ENCODE data around the gene SENP1. TPM values are rescaled to one million over a fixed set of nuclear protein-coding genes. Genes with fewer than 3 reads are reported as not detected.

Gene SENP1
- total RNA-seq, 1 donor from 2014 or later, result 38.4 TPM

DNA sequence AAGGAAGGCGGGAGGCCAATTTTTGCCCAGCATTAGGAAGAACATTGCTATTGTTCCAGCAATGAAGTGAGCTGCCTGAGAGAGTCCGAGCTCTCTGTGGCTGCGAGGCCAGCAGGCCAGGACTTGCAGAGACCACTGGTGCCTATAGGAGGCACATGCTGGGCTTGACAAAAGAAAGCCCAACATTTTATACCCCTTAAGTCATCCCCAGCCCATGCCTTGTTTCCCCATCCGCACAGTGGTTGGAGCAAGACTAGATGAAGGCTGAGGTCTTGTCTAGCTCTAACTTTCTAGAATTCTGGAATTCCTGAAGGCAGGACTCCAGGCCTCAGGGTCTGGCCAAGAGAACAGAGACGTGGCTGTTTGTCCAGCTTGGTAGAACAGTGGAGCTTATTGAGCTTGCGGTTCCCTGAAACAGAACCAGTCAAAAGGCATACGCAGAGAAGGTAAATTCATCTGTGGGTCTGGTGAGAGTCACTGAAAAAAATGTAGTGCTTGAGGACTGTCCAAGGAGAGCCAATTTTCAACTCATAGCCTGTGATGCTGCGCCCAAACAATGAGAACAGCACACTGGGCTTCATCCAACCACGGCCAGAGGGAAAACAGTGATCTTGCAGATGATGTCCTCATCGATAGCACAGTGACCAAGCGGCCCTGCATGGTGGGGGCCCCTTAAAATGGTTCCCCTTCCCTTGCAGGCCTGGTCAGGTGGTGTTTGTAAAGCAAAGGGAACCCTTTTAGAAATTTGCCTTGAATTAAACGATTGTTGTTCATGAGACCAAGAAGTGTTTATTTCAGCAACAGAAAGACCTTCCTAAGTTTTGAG lies 74.5 kb downstream of the SENP1 start:
- no peaks in the 10 kb centered on the region for H3K36me3 Mint-ChIP-seq (ENCODE audit: insufficient read depth)
- TF ChIP-seq, protein P1, sequence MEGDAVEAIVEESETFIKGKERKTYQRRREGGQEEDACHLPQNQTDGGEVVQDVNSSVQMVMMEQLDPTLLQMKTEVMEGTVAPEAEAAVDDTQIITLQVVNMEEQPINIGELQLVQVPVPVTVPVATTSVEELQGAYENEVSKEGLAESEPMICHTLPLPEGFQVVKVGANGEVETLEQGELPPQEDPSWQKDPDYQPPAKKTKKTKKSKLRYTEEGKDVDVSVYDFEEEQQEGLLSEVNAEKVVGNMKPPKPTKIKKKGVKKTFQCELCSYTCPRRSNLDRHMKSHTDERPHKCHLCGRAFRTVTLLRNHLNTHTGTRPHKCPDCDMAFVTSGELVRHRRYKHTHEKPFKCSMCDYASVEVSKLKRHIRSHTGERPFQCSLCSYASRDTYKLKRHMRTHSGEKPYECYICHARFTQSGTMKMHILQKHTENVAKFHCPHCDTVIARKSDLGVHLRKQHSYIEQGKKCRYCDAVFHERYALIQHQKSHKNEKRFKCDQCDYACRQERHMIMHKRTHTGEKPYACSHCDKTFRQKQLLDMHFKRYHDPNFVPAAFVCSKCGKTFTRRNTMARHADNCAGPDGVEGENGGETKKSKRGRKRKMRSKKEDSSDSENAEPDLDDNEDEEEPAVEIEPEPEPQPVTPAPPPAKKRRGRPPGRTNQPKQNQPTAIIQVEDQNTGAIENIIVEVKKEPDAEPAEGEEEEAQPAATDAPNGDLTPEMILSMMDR (IDR thresholded peaks at IDR 0.05; ENCODE audit: unreplicated experiment), result no peak
- H3K27me3 Mint-ChIP-seq, result no peaks in the 10 kb centered on the region
- H3K9me3 Mint-ChIP-seq (ENCODE audit: low read depth), result no peaks in the 10 kb centered on the region
- no peak overlapping the region for H3K4me3 Mint-ChIP-seq (ENCODE audit: low read depth)
- DNase-seq (ENCODE audit: low spot score, unreplicated experiment), result no peak
- peaks cover 48% of the 10 kb centered on the region for H3K4me1 Mint-ChIP-seq (ENCODE audit: low read depth)
- no peak overlapping the region for H3K27ac Mint-ChIP-seq

DNA sequence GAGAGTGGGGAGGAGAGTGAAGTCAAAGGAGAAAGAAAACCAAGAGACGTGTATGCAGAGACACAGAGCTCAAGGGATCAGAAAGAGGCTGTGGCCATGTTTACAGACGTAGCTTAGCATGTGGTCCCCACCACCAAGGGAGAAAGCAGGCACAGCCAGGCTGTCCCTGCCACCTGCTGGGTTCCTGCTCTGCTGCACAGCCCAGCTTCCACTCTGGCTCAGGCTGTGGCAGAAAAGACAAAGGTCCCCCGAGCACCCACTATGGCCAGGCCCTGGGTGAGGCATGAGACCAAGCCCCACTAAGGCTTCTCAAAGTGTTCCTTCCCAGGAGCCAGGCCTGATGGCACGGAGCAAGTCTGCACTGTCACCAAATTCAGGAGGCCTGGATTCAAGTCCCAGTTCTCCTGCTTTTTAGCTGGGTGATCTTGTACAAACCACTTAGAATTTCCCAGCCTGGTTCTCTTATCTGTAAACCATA lies 75.7 kb downstream of the SENP1 start:
- H3K27ac Mint-ChIP-seq, result no peak overlapping the region
- no peaks in the 10 kb centered on the region for H3K27me3 Mint-ChIP-seq
- no peak overlapping the region for H3K4me3 Mint-ChIP-seq (ENCODE audit: low read depth)
- H3K4me1 Mint-ChIP-seq (ENCODE audit: low read depth), result peaks cover 51% of the 10 kb centered on the region
- H3K36me3 Mint-ChIP-seq (ENCODE audit: insufficient read depth), result no peaks in the 10 kb centered on the region
- TF ChIP-seq, protein P1 (IDR thresholded peaks at IDR 0.05; ENCODE audit: unreplicated experiment), result no peak
- no peak for DNase-seq (ENCODE audit: low spot score, unreplicated experiment)
- H3K9me3 Mint-ChIP-seq (ENCODE audit: low read depth), result no peaks in the 10 kb centered on the region

- TF ChIP-seq, protein P1 (IDR thresholded peaks at IDR 0.05; ENCODE audit: unreplicated experiment), result no peak
- no peak for DNase-seq (ENCODE audit: low spot score, unreplicated experiment)
- Mint-ChIP-seq H3K36me3 (ENCODE audit: insufficient read depth) (no peaks in the 10 kb centered on the region), H3K27ac (peak overlapping the region; percentile 81), H3K4me3 (ENCODE audit: low read depth) (no peak overlapping the region), H3K27me3 (peaks cover 4% of the 10 kb centered on the region), H3K4me1 (ENCODE audit: low read depth) (peaks cover 50% of the 10 kb centered on the region), H3K9me3 (ENCODE audit: low read depth) (no peaks in the 10 kb centered on the region)
Observed at GRCh38 chr12:48029491-48030172, 76.2 kb downstream of the SENP1 start.

- Mint-ChIP-seq H3K27ac (peak overlapping the region; percentile 69), H3K9me3 (ENCODE audit: low read depth) (no peaks in the 10 kb centered on the region), H3K36me3 (ENCODE audit: insufficient read depth) (no peaks in the 10 kb centered on the region), H3K4me1 (ENCODE audit: low read depth) (peaks cover 55% of the 10 kb centered on the region), H3K27me3 (peaks cover 5% of the 10 kb centered on the region), H3K4me3 (ENCODE audit: low read depth) (no peak overlapping the region)
- DNase-seq (ENCODE audit: low spot score, unreplicated experiment), result no peak
- TF ChIP-seq, protein P1 (IDR thresholded peaks at IDR 0.05; ENCODE audit: unreplicated experiment), result no peak
Observed at GRCh38 chr12:48028541-48029431, 77.1 kb downstream of the SENP1 start.

Data from progenitor cell of endocrine pancreas (in vitro differentiated cells).